HCT116 (cell line): ENCODE data around the gene GNPTAB.

Experiments used
- CEBPB ChIP-seq: IDR thresholded peaks from 2 replicates; pipeline ENCODE4 v1.6.1; 2012; ENCODE audit warnings: low read depth
- EZH2 ChIP-seq: fragments of 200-600 bp; sonication (generic); IDR thresholded peaks from 2 replicates; pipeline ENCODE4 v1.6.1; 2017; ENCODE audit warnings: antibody characterized with exemption, mixed run types
- EZH2phosphoT487 ChIP-seq: fragments of 200-600 bp; IDR thresholded peaks from 2 replicates; pipeline ENCODE4 v1.6.1; 2018; ENCODE audit warnings: antibody characterized with exemption, borderline replicate concordance
- JUND ChIP-seq: IDR thresholded peaks from 2 replicates; pipeline ENCODE4 v1.6.1; 2012
- POLR2A ChIP-seq: IDR thresholded peaks from 2 replicates; pipeline ENCODE4 v1.7.0; 2011; ENCODE audit warnings: borderline replicate concordance; ENCODE audit not compliant: insufficient read depth, insufficient read length; ENCODE audit errors: extremely low read depth
- POLR2AphosphoS5 ChIP-seq: IDR thresholded peaks from 2 replicates; pipeline ENCODE4 v1.6.1; 2011; ENCODE audit warnings: mild to moderate bottlenecking, low read depth, low read length, moderate library complexity
- TF ChIP-seq, protein P1 (sequence below): IDR thresholded peaks from 2 replicates; pipeline ENCODE4 v1.6.1; 2012
- TF ChIP-seq, protein P2 (sequence below), 3 experiments: fragments of 200-600 bp in 1 of 3; sonication (generic) in 1 of 3; IDR thresholded peaks in 2 of 3; conservative IDR thresholded peaks in 1 of 3; 2 replicates each; pipeline ENCODE4 v1.5.1; 2012 to 2017; ENCODE audit warnings: low read depth in 2 of 3, low read length in 2 of 3, antibody characterized with exemption in 1 of 3, borderline replicate concordance in 1 of 3, control low read depth in 1 of 3, mild to moderate bottlenecking in 1 of 3, mixed read lengths in 1 of 3, mixed run types in 1 of 3, moderate library complexity in 1 of 3; ENCODE audit not compliant: insufficient read depth in 1 of 3

DNA sequence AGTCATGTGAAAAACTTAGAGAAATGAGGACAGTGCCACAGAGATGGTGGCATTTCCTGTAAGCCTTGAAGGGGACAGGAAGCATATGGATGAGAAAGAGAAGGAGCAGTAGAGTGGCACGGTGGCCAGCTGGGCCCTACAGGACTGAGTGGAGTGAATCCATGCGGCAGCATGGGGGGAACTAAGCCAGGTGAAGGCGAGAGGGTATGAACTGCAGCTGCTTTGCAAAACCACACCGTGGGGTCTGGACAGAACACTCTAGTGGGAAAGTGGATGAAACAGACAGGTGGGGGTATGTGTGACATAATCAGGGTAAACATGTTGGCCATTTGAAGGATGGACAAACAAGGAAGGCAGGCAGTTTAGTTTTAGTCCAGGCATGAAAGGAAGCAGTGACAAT, 81.1 kb downstream of the GNPTAB start:
- TF ChIP-seq, protein P1, sequence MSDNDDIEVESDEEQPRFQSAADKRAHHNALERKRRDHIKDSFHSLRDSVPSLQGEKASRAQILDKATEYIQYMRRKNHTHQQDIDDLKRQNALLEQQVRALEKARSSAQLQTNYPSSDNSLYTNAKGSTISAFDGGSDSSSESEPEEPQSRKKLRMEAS: no peak
- no peak for TF ChIP-seq EZH2phosphoT487
- TF ChIP-seq JUND: no peak
- no peak for TF ChIP-seq EZH2
- no peak for TF ChIP-seq CEBPB
- no peak for TF ChIP-seq POLR2A
- TF ChIP-seq POLR2AphosphoS5: no peak
- TF ChIP-seq, protein P2, sequence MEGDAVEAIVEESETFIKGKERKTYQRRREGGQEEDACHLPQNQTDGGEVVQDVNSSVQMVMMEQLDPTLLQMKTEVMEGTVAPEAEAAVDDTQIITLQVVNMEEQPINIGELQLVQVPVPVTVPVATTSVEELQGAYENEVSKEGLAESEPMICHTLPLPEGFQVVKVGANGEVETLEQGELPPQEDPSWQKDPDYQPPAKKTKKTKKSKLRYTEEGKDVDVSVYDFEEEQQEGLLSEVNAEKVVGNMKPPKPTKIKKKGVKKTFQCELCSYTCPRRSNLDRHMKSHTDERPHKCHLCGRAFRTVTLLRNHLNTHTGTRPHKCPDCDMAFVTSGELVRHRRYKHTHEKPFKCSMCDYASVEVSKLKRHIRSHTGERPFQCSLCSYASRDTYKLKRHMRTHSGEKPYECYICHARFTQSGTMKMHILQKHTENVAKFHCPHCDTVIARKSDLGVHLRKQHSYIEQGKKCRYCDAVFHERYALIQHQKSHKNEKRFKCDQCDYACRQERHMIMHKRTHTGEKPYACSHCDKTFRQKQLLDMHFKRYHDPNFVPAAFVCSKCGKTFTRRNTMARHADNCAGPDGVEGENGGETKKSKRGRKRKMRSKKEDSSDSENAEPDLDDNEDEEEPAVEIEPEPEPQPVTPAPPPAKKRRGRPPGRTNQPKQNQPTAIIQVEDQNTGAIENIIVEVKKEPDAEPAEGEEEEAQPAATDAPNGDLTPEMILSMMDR (IDR thresholded peaks at IDR 0.05 in 2 of 3, conservative IDR thresholded peaks at IDR 0.05 in 1 of 3; ENCODE audit: borderline replicate concordance in 1 of 3, insufficient read depth in 1 of 3, low read depth in 2 of 3, low read length in 2 of 3): no peak
